ENCODE measurements around the gene GDAP1L1.
A peak's percentile ranks its signal among the peaks of the same experiment; 100 is the strongest.
"Not testable (repeated sequence)": the region's sequence is repeated elsewhere in the genome, so short reads cannot be mapped to it uniquely, and the experiment has no call there.

Gene GDAP1L1

DNA sequence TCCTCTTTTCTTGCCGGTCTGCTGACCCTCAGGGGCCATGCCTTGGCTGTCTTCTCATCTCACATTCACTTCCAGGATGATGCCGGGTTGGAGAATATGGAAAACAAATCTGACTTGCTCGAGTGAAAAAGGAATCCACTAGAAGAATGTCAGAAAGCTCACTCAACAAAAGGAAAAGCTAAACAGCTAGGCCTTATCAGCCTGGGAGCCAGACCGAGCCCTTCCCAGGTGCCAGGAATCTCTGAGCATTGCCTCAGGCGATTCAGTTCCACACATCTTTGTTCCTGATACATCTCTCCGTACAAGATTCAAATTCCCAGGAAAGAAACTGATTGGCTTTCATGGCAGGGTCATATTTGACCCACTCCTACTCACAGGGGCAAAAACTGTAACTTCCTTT is 27.3 kb upstream of the GDAP1L1 start:
- DNase-seq (ENCODE audit: low read depth) = no peak

GRCh38 chr20:44221368-44221954 is 25.6 kb upstream of the GDAP1L1 start:
- no peak for DNase-seq (ENCODE audit: low read depth)

- DNase-seq (ENCODE audit: low read depth) = no peak
These were observed 25.1 kb upstream of the GDAP1L1 start for GRCh38 chr20:44222027-44222426.

DNA sequence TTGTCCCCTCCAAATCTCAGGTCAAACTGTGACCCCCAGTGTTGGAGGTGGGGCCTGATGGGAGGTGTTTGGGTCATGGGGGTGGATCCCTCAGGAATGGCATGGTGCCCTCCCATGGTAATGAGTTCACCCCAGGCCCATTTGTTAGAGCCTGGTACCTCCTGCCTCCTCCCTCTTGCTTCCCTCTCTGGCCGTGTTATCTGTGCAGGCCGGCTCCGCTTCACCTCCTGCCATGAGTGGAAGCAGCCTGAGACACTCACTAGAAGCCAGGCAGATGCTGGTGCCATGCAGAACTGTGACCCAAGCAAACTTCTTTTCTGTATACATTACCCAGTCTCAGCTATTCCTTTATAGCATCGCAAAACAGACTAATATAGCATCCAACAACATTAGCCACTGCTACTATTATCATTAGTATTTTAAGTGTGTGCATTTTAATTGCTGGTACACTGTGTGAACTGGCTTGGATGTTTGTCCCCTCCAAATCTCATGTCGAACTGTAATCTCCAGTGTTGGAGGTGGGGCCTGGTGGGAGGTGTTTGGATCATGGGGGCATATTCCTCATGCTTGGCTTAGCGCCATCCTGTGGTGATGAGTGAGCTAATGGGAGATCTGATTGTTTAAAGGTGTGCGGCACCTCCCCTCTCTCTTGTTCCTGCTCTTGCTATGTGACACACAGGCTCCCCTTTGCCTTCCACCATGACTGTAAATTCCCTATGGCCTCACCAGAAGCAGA is 24.3 kb upstream of the GDAP1L1 start:
- peak; percentile 30 for DNase-seq (ENCODE audit: low read depth)

- no peak for DNase-seq (ENCODE audit: low read depth)
These were observed 23.4 kb upstream of the GDAP1L1 start for GRCh38 chr20:44223721-44224120.

DNA sequence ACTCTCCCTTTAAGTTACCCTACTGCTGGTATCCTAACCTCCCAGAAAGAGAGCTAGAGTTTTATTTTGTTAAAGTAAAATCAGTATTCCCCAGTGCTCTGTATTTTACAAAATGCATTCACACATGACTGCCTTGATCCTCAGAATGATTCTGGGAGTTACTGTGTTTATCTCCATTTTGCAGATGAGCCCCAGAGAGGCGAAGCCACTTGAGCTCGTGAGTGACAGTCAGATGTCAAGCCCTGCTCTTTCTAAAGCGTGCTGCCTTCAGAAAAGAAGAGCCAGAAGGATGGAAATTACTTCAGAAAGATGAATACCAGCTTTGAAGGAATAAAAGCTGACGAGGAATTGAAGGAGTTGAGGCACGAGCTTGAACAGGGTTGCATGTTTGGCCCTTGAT is 22.5 kb upstream of the GDAP1L1 start:
- no peak for DNase-seq (ENCODE audit: low read depth)

DNA sequence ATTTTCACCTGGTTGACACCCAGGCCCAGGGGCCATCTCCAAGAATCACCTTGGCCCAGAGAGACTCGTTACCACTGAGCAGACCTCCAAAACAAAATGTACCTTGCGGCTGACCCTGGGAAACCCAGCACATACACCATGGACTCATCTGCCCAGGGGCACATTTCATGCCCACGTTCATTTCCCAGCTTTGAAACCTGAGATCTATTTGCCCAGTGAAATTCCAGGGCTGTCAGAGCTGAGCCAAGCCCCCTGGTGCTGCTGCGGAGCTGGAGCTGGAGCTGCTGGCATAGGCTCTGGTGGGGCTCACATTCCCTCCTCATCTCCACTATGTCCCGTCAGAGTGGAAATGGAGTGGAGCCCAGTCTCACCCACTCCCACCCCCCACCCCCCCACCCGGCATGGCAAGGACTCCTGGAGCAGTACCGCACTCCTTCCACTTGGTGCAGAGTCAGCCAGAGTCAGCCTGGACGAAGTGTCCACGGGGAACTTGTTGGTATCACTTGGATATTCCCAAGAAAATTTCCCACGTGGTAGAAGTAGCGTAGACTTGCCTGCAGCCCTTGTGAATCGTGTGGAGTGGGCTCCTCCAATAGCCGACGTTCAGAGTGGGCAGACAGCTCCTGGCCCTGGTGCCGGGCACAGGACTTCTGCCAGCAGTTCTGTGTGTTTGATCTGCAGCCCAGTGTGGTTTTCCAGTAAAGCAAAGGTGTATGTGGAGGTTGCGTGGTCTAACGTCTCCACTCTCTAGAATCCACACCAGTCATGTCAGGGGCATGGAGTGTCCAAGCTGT is 18.4 kb upstream of the GDAP1L1 start:
- no peak for DNase-seq (ENCODE audit: low read depth)

- DNase-seq (ENCODE audit: low read depth) = no peak
These were observed 15.9 kb upstream of the GDAP1L1 start for GRCh38 chr20:44231193-44231592.

- peak; percentile 20 for DNase-seq (ENCODE audit: low read depth)
These were observed 15.2 kb upstream of the GDAP1L1 start for GRCh38 chr20:44231713-44232468.

DNA sequence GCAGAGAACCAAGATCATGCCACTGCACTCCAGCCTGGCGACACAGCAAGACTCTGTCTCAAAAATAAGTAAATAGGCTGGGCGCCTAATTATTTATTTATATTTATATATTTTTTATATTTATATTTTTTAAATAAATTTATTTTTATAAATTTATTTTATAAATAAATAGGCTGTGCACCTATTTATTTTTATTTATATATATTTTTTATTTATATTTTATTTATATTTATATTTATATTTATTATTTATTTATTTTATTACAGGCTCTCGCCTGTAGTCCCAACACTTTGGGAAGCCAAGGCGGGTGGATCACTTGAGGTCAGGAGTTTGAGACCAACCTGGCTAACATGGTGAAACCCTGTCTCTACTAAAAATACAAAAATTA is 14.6 kb upstream of the GDAP1L1 start:
- not testable (repeated sequence) for DNase-seq (ENCODE audit: low read depth)

DNA sequence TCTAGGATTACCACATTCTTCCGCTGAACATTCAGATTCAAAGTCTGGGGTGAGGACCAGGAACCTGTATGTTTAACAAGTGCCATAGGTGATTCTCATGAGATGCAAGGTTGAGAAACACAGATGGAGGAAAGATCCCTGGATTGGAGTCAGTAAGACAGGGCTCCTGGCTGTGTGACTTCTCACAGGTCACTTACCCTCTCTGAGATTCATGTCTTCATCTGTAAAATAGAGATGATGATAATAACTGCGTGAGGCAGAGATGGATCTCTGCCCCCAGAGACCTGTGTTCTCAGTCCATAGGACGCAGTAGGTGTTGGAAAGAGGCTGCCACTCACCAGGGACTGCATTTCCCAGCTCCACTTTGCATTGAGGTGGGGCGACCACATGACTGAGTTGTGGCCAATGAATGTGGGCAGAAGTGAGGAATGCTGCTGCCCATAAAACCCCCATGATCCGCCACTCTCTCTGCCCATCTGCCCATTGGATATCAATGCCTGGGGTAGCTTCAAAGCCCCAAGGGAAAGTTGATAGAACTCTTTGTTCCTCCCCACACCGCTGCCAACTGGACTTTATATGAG is 13.6 kb upstream of the GDAP1L1 start:
- DNase-seq (ENCODE audit: low read depth) = no peak

GRCh38 chr20:44234566-44235317 is 12.4 kb upstream of the GDAP1L1 start:
- DNase-seq (ENCODE audit: low read depth) = no peak

- no peak for DNase-seq (ENCODE audit: low read depth)
These were observed 11.4 kb upstream of the GDAP1L1 start for GRCh38 chr20:44235702-44236101.

DNA sequence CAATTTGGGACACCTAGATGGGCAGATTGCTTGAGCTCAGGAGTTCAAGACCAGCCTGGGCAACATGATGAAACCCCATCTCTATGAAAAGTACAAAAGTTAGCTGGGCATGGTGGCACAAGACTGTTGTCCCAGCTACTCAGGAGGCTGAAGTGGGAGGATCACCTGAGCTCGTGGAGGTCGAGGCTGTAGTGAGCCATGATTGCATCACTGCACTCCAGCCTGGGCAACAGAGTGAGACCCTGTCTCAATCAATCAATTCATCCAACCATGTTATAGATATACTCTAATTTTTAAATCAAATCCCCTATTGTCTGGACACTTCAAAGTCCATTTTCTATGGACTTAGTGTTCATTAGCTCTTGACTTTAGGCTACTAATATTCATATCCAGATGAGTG is 10.3 kb upstream of the GDAP1L1 start:
- DNase-seq (ENCODE audit: low read depth) = not testable (repeated sequence)

- no peak for DNase-seq (ENCODE audit: low read depth)
These were observed 5.3 kb upstream of the GDAP1L1 start for GRCh38 chr20:44241796-44242195.

- no peak for DNase-seq (ENCODE audit: low read depth)
These were observed 1.1 kb upstream of the GDAP1L1 start for GRCh38 chr20:44245977-44246376.

GRCh38 chr20:44247586-44248409 is 690 bp downstream of the GDAP1L1 start:
- peak; percentile 62 for DNase-seq (ENCODE audit: low read depth)

DNA sequence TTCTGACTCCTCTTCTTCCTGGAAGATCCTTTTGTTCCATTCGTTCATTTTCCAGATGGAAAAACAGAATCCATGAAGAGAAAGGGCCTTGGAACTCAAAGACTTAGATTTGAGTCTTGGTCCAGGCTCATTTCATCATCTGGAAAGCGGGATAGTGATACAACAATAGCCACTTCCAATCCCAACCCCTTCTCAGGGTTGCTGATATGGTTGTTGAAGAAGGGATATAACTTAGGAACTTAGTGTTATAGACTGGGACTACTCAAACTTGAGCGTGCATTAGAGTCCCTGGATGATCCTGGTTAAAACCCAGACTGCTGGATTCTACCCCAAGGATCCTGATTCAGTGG is 1.3 kb downstream of the GDAP1L1 start:
- DNase-seq (ENCODE audit: low read depth) = no peak

DNA sequence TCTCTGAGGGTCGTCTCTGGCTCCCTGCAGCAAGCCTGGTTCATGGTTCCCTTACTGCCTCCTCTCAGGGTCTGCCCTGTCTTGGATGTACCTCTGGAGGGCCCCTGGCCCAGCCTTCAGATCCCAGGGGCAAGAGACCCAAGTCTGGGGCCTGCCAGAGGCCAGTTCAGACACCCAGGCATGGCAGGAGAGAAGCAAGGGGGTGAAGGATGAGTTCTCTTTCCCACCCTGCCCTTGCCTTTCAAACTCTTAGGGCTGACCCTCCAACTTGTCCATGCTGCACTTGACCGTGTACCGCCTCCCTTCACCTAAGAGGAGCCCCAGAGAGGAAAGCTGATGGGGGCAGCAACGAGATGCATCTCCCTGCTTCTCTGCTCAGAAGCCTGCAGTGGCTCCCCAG is 4.2 kb downstream of the GDAP1L1 start:
- DNase-seq (ENCODE audit: low read depth) = no peak

DNA sequence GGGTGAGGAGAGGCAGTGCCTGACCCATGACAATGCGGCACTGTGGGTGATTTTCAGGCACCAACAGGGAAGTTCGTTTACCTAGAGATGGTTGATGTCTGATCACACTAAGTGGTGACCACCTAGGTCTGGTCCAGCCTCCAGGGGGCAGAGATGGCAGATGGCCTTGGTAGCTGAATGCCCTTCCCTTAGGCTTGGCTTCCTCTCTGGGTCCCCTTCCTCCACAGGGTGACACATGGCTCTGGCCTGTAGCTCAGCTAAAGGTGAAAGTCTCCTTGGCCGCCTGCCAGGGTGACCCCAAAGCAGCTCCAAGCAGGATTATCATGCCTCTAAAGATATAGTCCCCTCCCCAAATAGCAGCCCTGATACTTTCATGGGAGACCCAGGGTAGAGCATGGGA is 6.4 kb downstream of the GDAP1L1 start:
- DNase-seq (ENCODE audit: low read depth) = peak; percentile 24

- no peak for DNase-seq (ENCODE audit: low read depth)
These were observed 7.0 kb downstream of the GDAP1L1 start for GRCh38 chr20:44254073-44254472.

Data from ELR (cell line).